HepG2 (cell line): ENCODE results near the gene HTRA1.

Experiments
- ARNTL ChIP-seq: sonication (generic); formaldehyde crosslinking; IDR thresholded peaks from 2 replicates; pipeline ENCODE4 v1.4.0; 2020; ENCODE audit warnings: mild to moderate bottlenecking, missing genetic modification reagents
- CEBPB ChIP-seq: IDR thresholded peaks from 2 replicates; pipeline ENCODE4 v1.6.1; 2011; ENCODE audit warnings: low read depth, low read length, improper control_type of control experiment, borderline replicate concordance
- CEBPG ChIP-seq: IDR thresholded peaks from 2 replicates; pipeline ENCODE4 v1.6.1; 2016
- KLF15 ChIP-seq: sonication (generic); formaldehyde crosslinking; IDR thresholded peaks from 2 replicates; pipeline ENCODE4 v1.8.1; 2023; ENCODE audit warnings: borderline replicate concordance, mild to moderate bottlenecking, inconsistent platforms, missing genetic modification reagents, mixed read lengths
- MIER3 ChIP-seq: IDR thresholded peaks from 2 replicates; pipeline ENCODE4 v1.6.1; 2016; ENCODE audit warnings: missing compliant biosample characterization, borderline replicate concordance
- MIXL1 ChIP-seq: IDR thresholded peaks from 2 replicates; pipeline ENCODE4 v1.6.1; 2016
- MTF1 ChIP-seq: sonication (generic); formaldehyde crosslinking; IDR thresholded peaks from 2 replicates; pipeline ENCODE4 v1.5.0; 2020; ENCODE audit warnings: missing genetic modification reagents
- POLR2A ChIP-seq, 2 experiments: IDR thresholded peaks; 2 replicates each; pipeline ENCODE4 v1.6.1; 2011; ENCODE audit warnings: low read depth in 2 of 2, low read length in 2 of 2, mild to moderate bottlenecking in 1 of 2, moderate library complexity in 1 of 2; ENCODE audit not compliant: insufficient read depth in 1 of 2
- TBX3 ChIP-seq: fragments of 450-650 bp; IDR thresholded peaks from 2 replicates; pipeline ENCODE4 v1.6.1; 2017; ENCODE audit warnings: antibody characterized with exemption, mild to moderate bottlenecking, inconsistent platforms, borderline replicate concordance
- XRCC5 ChIP-seq: fragments of 200-400 bp; formaldehyde crosslinking; optimal IDR thresholded peaks from 2 replicates; pipeline ENCODE3; 2017; ENCODE audit warnings: mild to moderate bottlenecking, low read length
- ZNF337 ChIP-seq: sonication (generic); formaldehyde crosslinking; IDR thresholded peaks from 2 replicates; pipeline ENCODE4 v1.5.1; 2020; ENCODE audit warnings: missing genetic modification reagents, low read depth, mild to moderate bottlenecking, borderline replicate concordance
- TF ChIP-seq, protein P1 (sequence below): sonication (generic); formaldehyde crosslinking; IDR thresholded peaks from 2 replicates; pipeline ENCODE4 v1.5.0; 2020; ENCODE audit warnings: mild to moderate bottlenecking, missing genetic modification reagents, moderate library complexity
- TF ChIP-seq, protein P2 (sequence below): IDR thresholded peaks from 2 replicates; pipeline ENCODE4 v1.6.1; 2012; ENCODE audit warnings: inconsistent platforms
- TF ChIP-seq, protein P3 (sequence below), 2 experiments: IDR thresholded peaks; 2 replicates each; pipeline ENCODE4 v1.6.1; 2011 to 2012; ENCODE audit warnings: low read length in 2 of 2, borderline replicate concordance in 1 of 2, low read depth in 1 of 2, mild to moderate bottlenecking in 1 of 2, moderate library complexity in 1 of 2

DNA sequence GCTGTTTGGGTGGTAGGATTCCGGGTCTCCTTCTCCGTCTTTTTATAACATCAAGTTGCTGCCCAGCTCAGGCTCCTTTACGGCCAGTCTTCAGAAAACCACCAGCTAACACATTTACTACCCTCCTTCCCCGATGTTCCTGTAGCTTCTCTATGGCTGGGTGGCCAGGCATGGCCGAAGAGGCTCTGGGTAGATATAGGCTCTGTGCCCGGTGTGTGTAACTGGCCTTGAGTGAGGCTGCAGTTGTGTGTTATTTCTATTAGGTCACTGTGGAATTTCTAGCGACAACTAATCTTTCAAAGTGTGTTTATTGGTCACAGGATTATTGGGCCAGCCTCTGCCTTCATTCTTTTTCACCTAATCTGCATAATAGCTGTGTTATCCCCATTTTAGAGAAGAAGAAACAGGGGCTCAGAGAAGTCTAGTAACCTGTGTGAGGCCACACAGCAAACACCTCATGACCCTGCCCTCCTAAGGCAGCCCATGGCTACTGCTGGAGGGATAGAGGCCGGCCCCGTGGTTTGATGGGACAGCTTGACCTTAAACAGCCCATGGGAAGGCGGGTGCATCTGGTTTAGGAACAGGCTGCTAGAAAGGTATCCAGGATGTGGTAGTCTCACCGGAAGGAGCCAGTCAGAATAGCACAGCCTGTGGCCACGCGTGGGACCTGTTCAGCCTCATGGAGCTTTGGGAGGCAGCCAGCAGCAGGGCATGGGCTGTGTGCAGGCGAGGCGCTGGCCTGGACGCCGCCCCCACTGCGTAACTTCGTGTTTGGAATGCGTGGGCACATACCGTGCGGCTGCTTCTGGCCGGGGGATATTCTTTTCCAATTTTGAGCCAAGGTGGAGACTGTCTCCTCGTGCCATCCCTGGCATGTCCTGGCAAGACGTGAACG, 29.7 kb downstream of the HTRA1 start:
- no peak for TF ChIP-seq ARNTL (CRISPR knock-in tag)
- TF ChIP-seq CEBPG (CRISPR knock-in tag): no peak
- TF ChIP-seq, protein P1, sequence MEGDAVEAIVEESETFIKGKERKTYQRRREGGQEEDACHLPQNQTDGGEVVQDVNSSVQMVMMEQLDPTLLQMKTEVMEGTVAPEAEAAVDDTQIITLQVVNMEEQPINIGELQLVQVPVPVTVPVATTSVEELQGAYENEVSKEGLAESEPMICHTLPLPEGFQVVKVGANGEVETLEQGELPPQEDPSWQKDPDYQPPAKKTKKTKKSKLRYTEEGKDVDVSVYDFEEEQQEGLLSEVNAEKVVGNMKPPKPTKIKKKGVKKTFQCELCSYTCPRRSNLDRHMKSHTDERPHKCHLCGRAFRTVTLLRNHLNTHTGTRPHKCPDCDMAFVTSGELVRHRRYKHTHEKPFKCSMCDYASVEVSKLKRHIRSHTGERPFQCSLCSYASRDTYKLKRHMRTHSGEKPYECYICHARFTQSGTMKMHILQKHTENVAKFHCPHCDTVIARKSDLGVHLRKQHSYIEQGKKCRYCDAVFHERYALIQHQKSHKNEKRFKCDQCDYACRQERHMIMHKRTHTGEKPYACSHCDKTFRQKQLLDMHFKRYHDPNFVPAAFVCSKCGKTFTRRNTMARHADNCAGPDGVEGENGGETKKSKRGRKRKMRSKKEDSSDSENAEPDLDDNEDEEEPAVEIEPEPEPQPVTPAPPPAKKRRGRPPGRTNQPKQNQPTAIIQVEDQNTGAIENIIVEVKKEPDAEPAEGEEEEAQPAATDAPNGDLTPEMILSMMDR (CRISPR knock-in tag): no peak
- TF ChIP-seq MTF1: no peak
- TF ChIP-seq, protein P2, sequence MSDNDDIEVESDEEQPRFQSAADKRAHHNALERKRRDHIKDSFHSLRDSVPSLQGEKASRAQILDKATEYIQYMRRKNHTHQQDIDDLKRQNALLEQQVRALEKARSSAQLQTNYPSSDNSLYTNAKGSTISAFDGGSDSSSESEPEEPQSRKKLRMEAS: no peak
- TF ChIP-seq ZNF337 (CRISPR knock-in tag): no peak
- TF ChIP-seq TBX3: no peak
- TF ChIP-seq CEBPB: no peak
- no peak for TF ChIP-seq XRCC5
- no peak for TF ChIP-seq POLR2A (IDR thresholded peaks at IDR 0.05; ENCODE audit: insufficient read depth in 1 of 2, low read depth in 2 of 2, low read length in 2 of 2)
- TF ChIP-seq, protein P3, sequence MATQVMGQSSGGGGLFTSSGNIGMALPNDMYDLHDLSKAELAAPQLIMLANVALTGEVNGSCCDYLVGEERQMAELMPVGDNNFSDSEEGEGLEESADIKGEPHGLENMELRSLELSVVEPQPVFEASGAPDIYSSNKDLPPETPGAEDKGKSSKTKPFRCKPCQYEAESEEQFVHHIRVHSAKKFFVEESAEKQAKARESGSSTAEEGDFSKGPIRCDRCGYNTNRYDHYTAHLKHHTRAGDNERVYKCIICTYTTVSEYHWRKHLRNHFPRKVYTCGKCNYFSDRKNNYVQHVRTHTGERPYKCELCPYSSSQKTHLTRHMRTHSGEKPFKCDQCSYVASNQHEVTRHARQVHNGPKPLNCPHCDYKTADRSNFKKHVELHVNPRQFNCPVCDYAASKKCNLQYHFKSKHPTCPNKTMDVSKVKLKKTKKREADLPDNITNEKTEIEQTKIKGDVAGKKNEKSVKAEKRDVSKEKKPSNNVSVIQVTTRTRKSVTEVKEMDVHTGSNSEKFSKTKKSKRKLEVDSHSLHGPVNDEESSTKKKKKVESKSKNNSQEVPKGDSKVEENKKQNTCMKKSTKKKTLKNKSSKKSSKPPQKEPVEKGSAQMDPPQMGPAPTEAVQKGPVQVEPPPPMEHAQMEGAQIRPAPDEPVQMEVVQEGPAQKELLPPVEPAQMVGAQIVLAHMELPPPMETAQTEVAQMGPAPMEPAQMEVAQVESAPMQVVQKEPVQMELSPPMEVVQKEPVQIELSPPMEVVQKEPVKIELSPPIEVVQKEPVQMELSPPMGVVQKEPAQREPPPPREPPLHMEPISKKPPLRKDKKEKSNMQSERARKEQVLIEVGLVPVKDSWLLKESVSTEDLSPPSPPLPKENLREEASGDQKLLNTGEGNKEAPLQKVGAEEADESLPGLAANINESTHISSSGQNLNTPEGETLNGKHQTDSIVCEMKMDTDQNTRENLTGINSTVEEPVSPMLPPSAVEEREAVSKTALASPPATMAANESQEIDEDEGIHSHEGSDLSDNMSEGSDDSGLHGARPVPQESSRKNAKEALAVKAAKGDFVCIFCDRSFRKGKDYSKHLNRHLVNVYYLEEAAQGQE (IDR thresholded peaks at IDR 0.05; ENCODE audit: borderline replicate concordance in 1 of 2, low read depth in 1 of 2, low read length in 2 of 2): no peak
- TF ChIP-seq MIER3: no peak
- no peak for TF ChIP-seq MIXL1 (CRISPR knock-in tag)
- no peak for TF ChIP-seq KLF15 (CRISPR knock-in tag)
